GM12878 (cell line): ENCODE measurements around the gene FRK. TPM values are rescaled to one million over a fixed set of nuclear protein-coding genes. Genes with fewer than 3 reads are reported as not detected.
"Not testable (repeated sequence)": the region's sequence is repeated elsewhere in the genome, so short reads cannot be mapped to it uniquely, and the experiment has no call there.

Source experiments
- ATAC-seq: fragments of 200-7000 bp; cut with Tn5 transposase; 3 replicates; pipeline ENCODE4 v1.9.1; 2020; ENCODE audit warnings: mild to moderate bottlenecking, moderate library complexity
- BruUV-seq: library from RNA; stranded (reverse); fragments of 400-500 nt; replicated peaks from 2 replicates; lab custom pipeline; 2021; lab: Mats Ljungman, UMichigan
- CTCF ChIA-PET: fragments of 300-600 bp; sonication (Branson Sonifier 250); formaldehyde crosslinking; extraction: SDS; loops from one replicate; lab custom pipeline; 2021; ENCODE audit warnings: inconsistent platforms; lab: Yijun Ruan, JAX
- POLR2A ChIA-PET: fragments of 350-600 bp; formaldehyde crosslinking; extraction: SDS; loops from one replicate; lab custom pipeline; 2021; ENCODE audit warnings: inconsistent platforms; lab: Charles Lee
- RAD21 ChIA-PET: fragments of 300-600 bp; sonication (Branson Sonifier 250); formaldehyde crosslinking; loops from one replicate; lab custom pipeline; 2023; ENCODE audit warnings: antibody characterized with exemption; ENCODE audit not compliant: unreplicated experiment; lab: Charles Lee
- SMC1A ChIA-PET: fragments of 300-600 bp; sonication (Branson Sonifier 250); formaldehyde crosslinking; loops from one replicate; lab custom pipeline; 2023; ENCODE audit not compliant: unreplicated experiment, uncharacterized antibody; lab: Charles Lee
- DNase-seq: peaks from one replicate; pipeline ENCODE4 v3.0.0-alpha.2; 2011; ENCODE audit warnings: low read depth, low spot score
- FAIRE-seq: peaks from 3 replicates; lab custom pipeline; 2011; peaks lifted over from hg19 to GRCh38; lab: Jason Lieb, UNC
- H2AFZ ChIP-seq: 2 replicates; pipeline ENCODE4 v1.6.0; 2011; ENCODE audit warnings: low read depth, low read length, control low read depth; ENCODE audit not compliant: control insufficient read depth
- H3K27ac ChIP-seq: 2 replicates; pipeline ENCODE4 v1.5.1; 2011; ENCODE audit warnings: control low read depth; ENCODE audit not compliant: control insufficient read depth, insufficient read depth
- H3K27me3 ChIP-seq, 2 experiments: replicated peaks in 1 of 2; 2 replicates each; pipeline versions ENCODE4 v1.6.0 to v1.6.1; 2011; ENCODE audit warnings: low read length in 1 of 2; ENCODE audit not compliant: control insufficient read depth in 2 of 2, insufficient read depth in 2 of 2
- H3K36me3 ChIP-seq, 2 experiments: 2 replicates each; pipeline ENCODE4 v1.5.1; 2011; ENCODE audit warnings: low read length in 1 of 2; ENCODE audit not compliant: control insufficient read depth in 2 of 2, insufficient read depth in 2 of 2
- H3K4me1 ChIP-seq: 2 replicates; pipeline ENCODE4 v1.6.1; 2011; ENCODE audit warnings: mild to moderate bottlenecking, low read length, moderate library complexity, mixed read lengths; ENCODE audit not compliant: control insufficient read depth, insufficient read depth
- H3K4me2 ChIP-seq: 2 replicates; pipeline ENCODE4 v1.6.0; 2011; ENCODE audit warnings: control low read depth; ENCODE audit not compliant: control insufficient read depth, insufficient read depth
- H3K4me3 ChIP-seq: fragments of 200-600 bp; sonication (generic); 2 replicates; pipeline ENCODE4 v1.5.1; 2016
- H3K79me2 ChIP-seq: 2 replicates; pipeline ENCODE4 v1.6.0; 2011; ENCODE audit warnings: low read length; ENCODE audit not compliant: control insufficient read depth, insufficient read depth
- H3K9ac ChIP-seq: 2 replicates; pipeline ENCODE4 v1.8.0; 2011; ENCODE audit warnings: low read length, control low read depth, mixed read lengths; ENCODE audit not compliant: control insufficient read depth, insufficient read depth
- H3K9me3 ChIP-seq: replicated peaks from 3 replicates; pipeline ENCODE4 v1.5.1; 2011; ENCODE audit warnings: mild to moderate bottlenecking, low read length; ENCODE audit not compliant: control insufficient read depth, insufficient read depth
- H4K20me1 ChIP-seq: 2 replicates; pipeline ENCODE4 v1.6.0; 2011; ENCODE audit not compliant: control insufficient read depth, insufficient read depth
- BCL11A ChIP-seq: IDR thresholded peaks from 2 replicates; pipeline ENCODE4 v1.6.1; 2011; ENCODE audit warnings: low read depth, low read length
- CEBPB ChIP-seq, 2 experiments: fragments of 150-350 bp in 1 of 2; IDR thresholded peaks; 2 replicates each; pipeline ENCODE4 v1.6.1; 2012 to 2014; ENCODE audit warnings: low read depth in 2 of 2, low read length in 2 of 2, borderline replicate concordance in 1 of 2, inconsistent platforms in 1 of 2
- ETV6 ChIP-seq, 2 experiments: fragments of 450-650 bp in 1 of 2; IDR thresholded peaks in 1 of 2; conservative IDR thresholded peaks in 1 of 2; 2 replicates each; pipeline ENCODE4 v1.6.1; 2014; ENCODE audit warnings: antibody characterized with exemption in 1 of 2, borderline replicate concordance in 1 of 2, low read depth in 1 of 2, mild to moderate bottlenecking in 1 of 2, moderate library complexity in 1 of 2
- HDAC2 ChIP-seq: fragments of 200-600 bp; sonication (generic); IDR thresholded peaks from 2 replicates; pipeline ENCODE4 v1.6.1; 2017
- SREBF2 ChIP-seq: IDR thresholded peaks from 2 replicates; pipeline ENCODE4 v1.6.1; 2012; ENCODE audit warnings: mild to moderate bottlenecking, low read length
- ZNF24 ChIP-seq: fragments of 450-650 bp; IDR thresholded peaks from 2 replicates; pipeline ENCODE4 v1.6.1; 2017; ENCODE audit warnings: antibody characterized with exemption, mild to moderate bottlenecking
- ZNF622 ChIP-seq: fragments of 450-650 bp; IDR thresholded peaks from 2 replicates; pipeline ENCODE4 v1.6.1; 2017; ENCODE audit warnings: mild to moderate bottlenecking, inconsistent platforms
- WGBS: methylation state at CpG from one replicate; pipeline ENCODE4 v1.1.6; 2016; ENCODE audit warnings: low lambda C conversion rate; ENCODE audit not compliant: insufficient replicate concordance, insufficient coverage; ENCODE audit errors: missing lambda C conversion rate; 5-methylcytosine and 5-hydroxymethylcytosine counted together
- in situ Hi-C: fragments of 300-500 bp; cut with MboI; formaldehyde crosslinking; loops from 9 replicates; pipeline ENCODE4 v1.14.3; 2018; ENCODE audit warnings: mixed read lengths
- intact Hi-C: fragments of 100-400 bp; cut with micrococcal nuclease; formaldehyde crosslinking; loops from one replicate; pipeline ENCODE4 v1.14.2; 2022; ENCODE audit not compliant: unreplicated experiment
- polyA plus RNA-seq, 11 experiments: library from polyadenylated mRNA; depleted of rRNA in 4 of 11; unstranded in 6 of 11; stranded (reverse) in 5 of 11; fragments of >200 nt; fragmentation: Nextera tagmentation in 4 of 11; fragmentation: Illumina TruSeq in 1 of 11; extraction: Ambion mirVana in 4 of 11; extraction: Trizol in 1 of 11; gene quantifications; 1 replicate in 1 of 11; 2 replicates in 10 of 11; pipeline versions ENCODE4 v1.2.1 to v1.2.3, GENCODE V29; 2011 to 2016; ENCODE audit warnings: inconsistent platforms in 2 of 11, missing spikeins in 2 of 11, low read depth in 1 of 11
- total RNA-seq, 4 experiments: library from RNA; depleted of rRNA in 3 of 4; stranded (reverse); fragments of >200 nt in 3 of 4; fragmentation: Illumina TruSeq in 1 of 4; extraction: Trizol in 1 of 4; gene quantifications; 2 replicates each; pipeline versions ENCODE4 v1.2.1 to v1.2.3, GENCODE V29; 2013 to 2021

Gene FRK
- total and polyA plus RNA-seq, 10 of the 15 experiments (the other 5 are each of a cell fraction or from before 2014, with no cell fraction given): 0.29 to 2.4 (median 1.2) TPM

DNA sequence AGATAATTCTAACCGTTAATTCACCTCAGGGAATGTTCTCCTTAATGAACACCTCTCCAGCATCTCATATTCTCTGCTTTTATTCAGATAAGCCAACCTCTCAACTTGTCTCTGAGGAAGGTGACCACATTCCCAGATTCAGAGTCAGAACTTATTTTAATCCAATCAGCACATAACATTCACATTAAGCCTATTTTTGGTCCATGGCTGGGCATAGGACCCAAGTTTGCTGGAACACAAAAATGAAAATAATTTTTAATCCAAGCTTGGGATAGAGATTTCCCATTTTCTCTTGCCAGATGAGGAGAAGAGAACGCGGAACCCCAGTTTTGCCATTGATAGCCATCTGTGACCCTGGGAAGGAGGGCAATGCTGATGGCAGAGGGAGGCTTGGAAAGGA lies 126.5 kb downstream of the FRK start (continued):
- no peak for TF ChIP-seq SREBF2
- no peak for TF ChIP-seq HDAC2
- TF ChIP-seq BCL11A: no peak

DNA sequence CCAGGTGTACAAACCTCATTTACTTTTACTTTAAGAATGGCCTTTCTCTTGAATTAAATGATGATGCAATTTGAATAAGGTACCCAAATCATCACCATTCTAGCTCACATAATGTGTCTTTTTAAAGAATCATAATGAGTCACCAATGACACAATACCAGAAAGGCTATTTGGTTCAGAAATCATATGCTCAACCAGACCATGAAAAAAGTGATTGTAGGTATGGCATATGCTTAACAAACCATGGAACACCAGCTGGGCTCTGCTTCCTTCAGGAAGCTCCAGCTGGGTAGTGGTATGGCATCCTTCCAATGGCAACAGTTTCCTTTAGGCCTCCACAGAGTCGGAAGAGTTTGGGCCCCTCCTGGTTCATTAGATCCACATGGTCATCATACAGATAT lies 128.2 kb downstream of the FRK start:
- Histone ChIP-seq H3K4me2 (no peak overlapping the region), H3K4me1 (no peaks in the 10 kb centered on the region), H3K27me3 (no peaks in the 10 kb centered on the region), H3K36me3 (no peaks in the 10 kb centered on the region), H2AFZ (no peak overlapping the region), H4K20me1 (no peaks in the 10 kb centered on the region), H3K9ac (no peak overlapping the region), H3K4me3 (no peak overlapping the region), H3K79me2 (no peaks in the 10 kb centered on the region), H3K27ac (no peak overlapping the region), H3K9me3 (no peaks in the 10 kb centered on the region; the same call in 2 of the 3 replicates)
- FAIRE-seq (peak; percentile 31), DNase-seq (no peak), ATAC-seq (peak; percentile 78)
- intact Hi-C loops (no loop called here), in situ Hi-C loops (no loop called here)
- RAD21 ChIA-PET: no interaction called here
- 0% methylated on average over 1 of the region's 1 CpG for WGBS
- no peak for TF ChIP-seq ZNF24
- TF ChIP-seq ZNF622: no peak
- TF ChIP-seq ETV6 (conservative IDR thresholded peaks at IDR 0.05 in 1 of 2, IDR thresholded peaks at IDR 0.05 in 1 of 2; ENCODE audit: borderline replicate concordance in 1 of 2, low read depth in 1 of 2): no peak
- TF ChIP-seq CEBPB (IDR thresholded peaks at IDR 0.05; ENCODE audit: borderline replicate concordance in 1 of 2, low read depth in 2 of 2, low read length in 2 of 2): no peak
- POLR2A ChIA-PET: no interaction called here
- CTCF ChIA-PET: no interaction called here
- SMC1A ChIA-PET: no interaction called here
- BruUV-seq: no TSS peak

DNA sequence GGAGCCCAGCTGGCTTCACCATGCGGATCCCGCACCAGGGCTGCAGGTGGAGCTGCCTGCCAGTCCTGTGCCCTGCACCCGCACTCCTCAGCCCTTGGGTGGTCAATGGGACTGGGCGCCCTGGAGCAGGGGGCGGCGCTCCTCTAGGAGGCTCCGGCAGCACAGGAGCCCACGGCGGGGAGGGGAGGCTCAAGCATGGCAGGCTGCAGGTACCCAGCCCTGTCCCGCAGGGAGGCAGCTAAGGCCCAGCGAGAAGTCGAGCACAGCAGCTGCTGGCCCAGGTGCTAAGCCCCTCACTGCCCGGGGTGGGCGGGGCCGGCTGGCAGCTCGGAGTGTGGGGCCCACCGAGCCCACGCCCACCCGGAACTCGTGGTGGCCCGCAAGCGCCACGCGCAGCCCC lies 132.7 kb downstream of the FRK start:
- H3K4me2 ChIP-seq, H4K20me1 ChIP-seq, DNase-seq, intact Hi-C loops, SMC1A ChIA-PET, H3K9me3 ChIP-seq, FAIRE-seq, CTCF ChIA-PET, in situ Hi-C loops, H3K36me3 ChIP-seq, H3K9ac ChIP-seq, H3K4me3 ChIP-seq, H3K27ac ChIP-seq, ATAC-seq, POLR2A ChIA-PET, H3K27me3 ChIP-seq, H3K79me2 ChIP-seq, H2AFZ ChIP-seq, BruUV-seq, H3K4me1 ChIP-seq, RAD21 ChIA-PET: not testable (repeated sequence)
- WGBS: 65% methylated on average over 22 of the region's 24 CpGs
